CD4-positive, alpha-beta T cell treated with Interleukin-1 beta for 1 hour (primary cell): ENCODE data around the gene MRPL4.

Experiments used
- DNase-seq, 2 donors: peaks; one replicate each; pipeline ENCODE4 v3.0.0-alpha.2; 2020 to 2022

MRPL4 gene

DNA sequence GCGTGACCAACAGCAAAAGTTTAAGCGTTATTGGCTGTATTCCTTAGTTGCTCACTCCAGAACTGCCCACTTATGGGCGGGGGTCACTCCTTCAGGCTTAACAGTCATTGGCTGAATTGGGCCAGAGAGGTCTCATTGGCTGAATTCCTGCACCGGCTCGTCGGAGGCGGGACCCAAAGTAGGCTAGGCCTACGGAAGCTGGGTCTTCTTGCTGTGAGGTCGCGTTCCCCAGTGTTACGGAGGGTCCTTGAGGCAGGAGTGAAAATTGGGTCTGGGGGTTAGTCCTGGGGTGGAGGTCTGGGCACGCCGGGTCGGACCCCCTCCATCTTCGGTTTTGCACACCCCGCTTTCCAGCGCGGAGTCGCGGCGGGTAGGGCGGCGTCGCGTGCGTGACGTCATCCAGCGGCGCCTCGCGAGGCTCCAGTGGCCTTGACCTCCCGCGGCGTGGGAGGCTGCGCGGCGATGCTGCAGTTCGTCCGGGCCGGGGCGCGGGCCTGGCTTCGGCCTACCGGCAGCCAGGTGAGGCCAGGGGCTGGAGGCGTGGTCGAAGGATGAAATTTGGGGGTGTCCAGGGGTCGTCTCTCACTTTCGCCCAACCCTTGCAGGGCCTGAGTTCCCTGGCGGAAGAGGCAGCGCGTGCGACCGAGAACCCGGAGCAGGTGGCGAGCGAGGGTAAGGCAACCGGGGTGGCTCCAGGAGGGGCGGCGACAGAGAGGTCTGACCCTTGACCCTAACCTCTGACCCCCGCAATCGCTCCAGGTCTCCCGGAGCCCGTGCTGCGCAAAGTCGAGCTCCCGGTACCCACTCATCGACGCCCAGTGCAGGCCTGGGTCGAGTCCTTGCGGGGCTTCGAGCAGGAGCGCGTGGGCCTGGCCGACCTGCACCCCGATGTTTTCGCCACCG lies at the start of gene MRPL4:
Gene MRPL4, plus strand, starts transcription at position 423 of the 903 bp plus-strand sequence. Its CDS starts 40 bp downstream, at position 463.
- peak; percentile 97 to 98 for DNase-seq

DNA sequence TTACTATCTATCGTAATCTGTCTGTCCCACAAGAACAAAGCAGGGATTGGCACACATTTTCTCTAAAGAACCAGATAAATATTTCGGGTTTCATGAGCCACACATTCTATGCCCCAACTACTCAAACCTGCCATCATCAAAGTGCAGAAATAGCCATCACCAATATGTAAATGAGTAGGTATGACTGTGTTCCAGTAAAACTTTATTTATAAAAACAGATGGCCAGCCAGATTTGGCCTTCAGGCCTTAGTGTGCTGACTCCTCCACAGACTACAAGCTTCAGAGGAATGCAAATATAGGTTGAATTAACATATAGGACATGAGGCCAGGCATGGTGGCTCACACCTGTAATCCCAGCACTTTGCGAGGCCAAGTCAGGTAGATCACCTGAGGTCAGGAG lies 48.3 kb upstream of the MRPL4 start:
- no peak for DNase-seq

GRCh38 chr19:10205636-10206035 lies 46.4 kb upstream of the MRPL4 start:
- DNase-seq, result no peak

DNA sequence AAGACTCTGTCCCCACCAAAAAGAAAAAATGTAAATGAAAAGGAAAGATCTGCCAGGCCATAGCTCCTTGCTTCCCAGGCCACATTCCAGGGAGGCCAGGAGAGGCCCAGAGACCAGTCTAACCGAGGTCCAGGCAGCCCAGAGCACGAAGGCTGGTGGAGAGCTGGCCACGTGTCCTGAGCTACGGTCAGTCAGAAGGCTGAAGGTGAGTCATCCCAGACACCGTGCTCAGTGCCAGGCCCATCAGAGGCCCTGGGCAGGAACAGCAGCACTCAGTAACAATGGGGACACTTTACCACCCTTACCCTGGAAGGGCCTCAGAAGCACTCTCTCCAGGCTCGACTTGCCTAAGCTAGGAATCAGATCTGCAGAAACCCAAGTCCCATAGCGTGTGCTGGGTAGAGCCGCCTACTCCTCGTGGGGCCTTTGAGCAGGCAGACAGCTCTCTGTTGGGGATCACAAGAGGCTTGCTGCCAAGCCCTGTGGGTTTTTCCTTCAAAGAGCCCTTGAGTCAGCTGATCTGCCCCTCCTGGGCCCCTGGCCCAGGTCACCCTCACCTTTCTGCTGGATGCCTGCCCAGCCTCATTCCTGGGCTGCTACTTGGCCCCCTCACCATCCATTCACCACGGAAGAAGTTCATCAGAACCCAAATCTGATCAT lies 45.7 kb upstream of the MRPL4 start:
- no peak for DNase-seq

- no peak for DNase-seq
These were observed 45.0 kb upstream of the MRPL4 start for GRCh38 chr19:10207026-10207425.

DNA sequence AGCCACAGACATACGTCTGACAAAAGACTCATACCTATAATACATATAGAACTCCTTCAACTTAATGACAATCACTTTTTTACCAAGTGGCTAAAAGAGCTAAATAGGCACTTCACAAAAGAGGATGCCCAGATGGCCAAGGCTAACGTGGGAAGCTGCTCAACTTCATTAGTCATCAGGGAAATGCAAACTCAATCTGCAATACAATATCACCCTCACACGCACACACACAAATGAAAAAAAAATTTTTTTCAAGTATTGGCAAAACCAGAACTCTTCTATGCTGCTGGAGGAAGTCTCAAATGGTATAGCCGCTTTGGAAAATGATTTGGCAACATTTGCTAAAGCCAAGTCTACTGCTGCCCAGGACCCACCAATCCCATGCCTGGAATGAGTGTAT lies 42.7 kb upstream of the MRPL4 start:
- peak in 1 of 2 donors; percentile 13 for DNase-seq

DNA sequence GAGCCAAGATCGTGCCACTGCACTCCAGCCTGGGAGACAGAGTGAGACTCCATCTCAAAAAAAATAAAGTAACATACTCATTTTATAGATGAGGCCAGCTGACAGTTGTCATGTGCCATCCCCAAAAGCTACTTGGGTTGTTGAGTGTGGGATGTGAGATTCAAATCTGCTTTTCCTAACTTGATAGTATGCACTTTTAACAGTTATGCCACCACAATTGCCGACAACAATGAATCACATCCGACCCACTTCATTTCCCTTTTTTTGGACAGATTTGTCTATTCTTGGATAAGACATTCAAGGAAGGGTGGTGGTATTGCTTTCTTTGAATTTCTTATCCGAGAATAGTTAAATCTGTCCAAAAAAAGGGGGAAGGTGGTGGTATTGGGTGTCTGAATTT lies 41.0 kb upstream of the MRPL4 start:
- DNase-seq, result no peak

DNA sequence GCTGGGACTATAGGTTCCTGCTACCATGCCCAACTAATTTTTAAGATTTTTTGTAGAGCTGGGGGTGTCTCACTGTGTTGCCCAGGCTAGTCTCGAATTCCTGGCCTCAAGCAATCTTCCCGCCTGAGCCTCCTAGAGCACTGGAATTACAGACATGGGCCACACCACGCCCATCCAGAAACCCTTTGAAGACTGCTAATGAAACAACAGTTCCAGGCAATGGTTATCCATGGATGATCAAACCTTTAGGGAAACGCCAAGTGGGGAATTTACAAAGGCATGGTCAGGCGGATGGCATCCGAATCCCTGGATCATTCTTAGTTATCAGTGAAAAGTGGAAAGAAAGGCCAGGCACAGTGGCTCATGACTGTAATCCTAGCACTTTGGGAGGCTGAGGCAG lies 40.3 kb upstream of the MRPL4 start:
- DNase-seq, result no peak

DNA sequence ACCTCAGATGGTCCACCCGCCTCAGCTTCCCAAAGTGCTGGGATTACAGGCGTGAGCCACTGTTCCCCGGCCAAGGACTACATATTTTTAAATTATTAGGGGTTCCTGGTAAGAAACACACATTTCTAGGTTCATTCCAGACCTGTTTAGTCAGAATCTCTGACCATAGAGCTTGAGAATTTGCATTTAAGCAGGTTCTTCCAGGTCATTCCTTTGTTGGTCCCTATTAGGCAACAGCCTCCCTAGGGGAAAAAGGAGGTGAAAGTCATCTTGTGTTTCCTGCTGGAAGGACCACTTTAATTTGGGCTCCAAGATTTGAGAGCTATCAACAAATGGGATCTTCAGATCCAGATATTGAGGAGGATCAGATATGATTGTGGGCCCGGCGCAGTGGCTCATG lies 37.2 kb upstream of the MRPL4 start:
- DNase-seq, result no peak

- no peak for DNase-seq
These were observed 34.9 kb upstream of the MRPL4 start for GRCh38 chr19:10217085-10217484.

DNA sequence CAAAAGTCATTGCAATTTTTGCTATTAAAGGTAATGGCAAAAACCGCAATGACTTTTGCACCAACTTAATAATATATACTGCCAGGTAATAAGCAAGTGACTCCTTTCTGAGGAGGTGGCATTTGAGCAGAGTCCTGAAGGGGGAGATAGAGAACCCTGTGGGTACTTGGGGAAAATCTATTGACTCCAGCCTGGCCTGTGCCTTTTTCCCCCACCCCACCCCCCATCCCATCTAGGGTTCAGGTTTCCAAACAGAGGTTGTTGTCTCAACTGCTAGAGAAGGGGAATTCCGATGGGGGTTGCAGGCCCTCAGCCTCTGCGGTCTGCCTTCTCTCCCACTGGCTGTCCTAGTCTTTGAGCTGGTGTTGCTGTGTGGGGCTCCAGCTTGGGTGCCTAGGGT lies 32.3 kb upstream of the MRPL4 start:
- peak; percentile 35 to 64 for DNase-seq

DNA sequence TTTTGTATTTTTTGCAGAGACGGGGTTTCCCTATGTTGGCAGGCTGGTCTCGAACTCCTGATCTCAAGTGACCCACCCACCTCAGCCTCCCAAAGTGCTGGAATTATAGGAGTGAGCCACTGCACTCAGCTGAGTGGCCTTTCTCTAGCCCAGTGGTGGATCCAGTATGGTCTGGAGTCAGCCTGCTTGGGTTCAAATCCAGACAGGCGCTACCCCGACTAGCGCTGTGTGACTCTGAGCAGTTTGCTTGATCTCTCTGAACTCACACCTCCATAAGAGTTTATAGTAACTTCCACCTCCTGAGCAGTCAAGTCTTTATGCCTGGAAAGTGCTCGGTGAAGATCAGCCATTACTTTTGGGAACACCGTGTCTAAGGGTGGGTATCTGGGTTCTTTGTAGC lies 31.3 kb upstream of the MRPL4 start:
- no peak for DNase-seq

DNA sequence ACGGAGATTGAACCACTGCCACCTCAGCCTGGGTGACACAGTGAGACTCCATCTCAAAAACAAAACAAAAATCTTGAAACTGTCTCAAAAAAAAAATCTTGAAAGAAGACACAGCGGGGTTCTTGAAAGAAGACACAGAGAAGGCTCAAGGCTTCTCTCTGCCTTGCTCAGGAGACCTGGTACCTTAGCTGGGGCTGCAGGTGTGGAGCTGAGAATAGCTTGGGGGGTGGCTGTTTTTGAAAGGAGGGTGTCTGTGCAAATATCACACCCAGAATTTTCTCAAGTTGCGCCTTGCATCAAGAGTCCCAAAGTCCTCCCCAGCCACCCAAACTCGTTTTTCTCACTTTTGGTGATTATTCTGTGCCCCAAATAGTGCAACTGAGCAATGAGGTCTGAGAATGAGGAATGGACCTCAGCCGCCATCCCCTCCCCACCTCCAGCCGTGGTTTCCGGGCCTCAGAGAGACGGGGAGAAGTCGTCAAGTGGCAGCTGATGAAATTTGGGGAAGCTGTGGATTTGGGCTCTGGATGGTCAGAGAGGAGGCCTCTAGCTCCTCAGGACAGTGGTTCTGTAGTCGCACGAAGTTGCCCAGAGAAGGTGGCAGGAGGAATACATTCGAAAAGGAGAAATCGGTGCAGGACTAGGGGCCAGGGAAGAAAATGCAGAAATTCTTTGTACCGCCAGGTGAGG lies 29.7 kb upstream of the MRPL4 start:
- no peak for DNase-seq

DNA sequence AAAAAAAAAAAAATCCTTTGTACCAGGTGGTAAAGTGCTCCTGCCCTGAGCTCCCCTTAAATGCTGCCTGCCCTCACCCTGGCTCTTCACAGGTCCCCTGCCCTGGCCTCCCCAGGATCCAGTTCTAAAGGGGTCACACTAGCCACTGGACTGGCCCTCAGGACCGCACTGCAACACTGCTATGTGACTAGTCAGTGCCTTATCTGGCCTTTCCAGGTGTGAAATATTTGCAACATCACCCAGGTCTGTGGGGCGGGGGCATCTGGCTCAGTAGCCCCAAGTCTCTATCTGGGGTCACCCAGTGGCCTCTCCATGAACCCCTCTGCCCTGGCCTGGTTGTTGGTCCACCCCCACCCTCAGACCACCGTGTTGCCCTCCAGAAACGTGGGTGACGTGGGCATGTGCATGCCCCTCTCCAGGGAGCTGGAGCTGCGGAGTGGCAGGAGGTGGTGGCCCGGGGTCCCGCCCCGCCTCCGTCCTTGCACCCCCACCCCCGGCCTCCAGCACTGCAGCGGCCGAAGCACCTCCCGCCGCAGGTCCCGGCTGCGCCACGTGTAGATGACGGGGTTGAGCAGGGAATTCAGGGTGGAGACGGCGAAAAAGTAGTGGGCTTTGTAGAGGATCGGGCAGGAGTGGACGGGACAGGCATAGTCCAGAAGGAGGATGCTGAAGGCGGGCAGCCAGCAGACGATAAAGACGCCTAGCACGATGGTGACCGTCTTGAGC lies 28.4 kb upstream of the MRPL4 start:
- no peak for DNase-seq

DNA sequence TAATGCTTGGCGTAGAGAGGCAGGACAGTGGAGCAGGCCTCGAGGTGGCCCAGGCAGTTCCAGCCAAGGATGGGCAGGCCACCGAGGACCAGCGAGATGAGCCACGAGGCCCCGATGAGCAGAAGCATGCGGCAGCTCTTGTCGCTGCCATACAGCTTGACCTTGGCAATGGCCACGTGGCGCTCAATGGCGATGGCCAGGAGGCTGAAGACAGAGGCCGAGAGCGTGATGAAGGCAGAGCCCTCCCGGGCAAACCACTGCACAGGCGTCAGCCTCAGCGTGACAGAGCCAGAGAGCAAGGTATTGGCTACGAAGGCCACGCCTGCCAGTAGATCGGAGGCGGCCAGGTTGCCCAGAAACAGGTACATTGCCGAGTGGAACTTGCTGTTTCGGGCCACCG lies 27.7 kb upstream of the MRPL4 start:
- no peak for DNase-seq

DNA sequence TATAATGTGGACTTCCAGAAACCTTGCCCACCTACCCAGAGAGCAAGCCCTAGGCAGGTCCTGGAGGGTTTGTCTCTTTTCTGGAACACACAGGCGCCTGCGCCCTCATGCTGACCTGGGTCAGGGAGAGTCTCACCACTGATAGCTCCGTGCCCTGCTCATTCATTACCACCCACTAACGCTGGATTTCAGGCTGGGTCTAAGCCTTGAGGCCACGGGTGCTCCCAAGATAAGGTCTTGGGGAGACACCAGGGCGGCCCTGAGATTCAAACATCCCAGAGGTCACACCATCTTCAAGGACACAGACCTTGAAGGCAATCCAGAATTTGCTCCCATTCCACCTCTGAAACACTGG lies 26.0 kb upstream of the MRPL4 start:
- no peak for DNase-seq

- no peak for DNase-seq
These were observed 25.5 kb upstream of the MRPL4 start for GRCh38 chr19:10226376-10227025.

GRCh38 chr19:10227026-10227971 lies 24.7 kb upstream of the MRPL4 start:
- DNase-seq, result no peak

- no peak for DNase-seq
These were observed 23.6 kb upstream of the MRPL4 start for GRCh38 chr19:10228393-10228792.

DNA sequence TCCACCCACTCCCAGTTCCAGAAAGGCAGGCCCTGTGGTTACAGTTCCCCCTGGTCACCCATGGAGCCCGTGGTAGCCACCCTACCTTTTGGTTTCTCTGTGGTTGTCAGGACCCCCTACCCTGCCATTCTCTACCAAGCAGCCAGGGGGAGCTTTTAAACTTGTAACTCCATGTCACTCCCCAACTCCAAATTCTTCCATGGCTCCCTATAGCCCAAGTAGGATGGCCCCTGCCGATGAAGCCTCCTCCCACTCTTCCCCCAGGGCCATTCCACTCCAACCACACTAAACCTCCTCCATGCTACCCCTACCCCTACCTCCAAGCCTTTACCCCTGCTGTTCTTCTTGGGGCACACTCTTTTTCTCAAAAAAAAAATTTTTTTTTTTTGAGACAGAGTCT lies 23.1 kb upstream of the MRPL4 start:
- DNase-seq, result peak; percentile 47 to 62

GRCh38 chr19:10230173-10230860 lies 21.7 kb upstream of the MRPL4 start:
- DNase-seq, result peak; percentile 77 to 79
